Forelimb muscle (tissue), 1 donor: ENCODE measurements around the gene OR52E4. TPM values are rescaled to one million over a fixed set of nuclear protein-coding genes. Genes with fewer than 3 reads are reported as not detected.

Experiments
- DNase-seq: peaks from one replicate; pipeline ENCODE4 v3.0.0-alpha.2; 2013; ENCODE audit warnings: low read depth
- polyA plus RNA-seq: library from polyadenylated mRNA; unstranded; fragments of 120-200 nt; gene quantifications from one replicate; pipeline ENCODE4 v1.2.1, GENCODE V29; 2013; ENCODE audit not compliant: insufficient read length

The OR52E4 gene
- polyA plus RNA-seq, 1 donor, result not detected

- no peak for DNase-seq
These were observed 49.3 kb downstream of the OR52E4 start for GRCh38 chr11:5929571-5930368.

- DNase-seq, result no peak
These were observed 50.2 kb downstream of the OR52E4 start for GRCh38 chr11:5930614-5931013.

- no peak for DNase-seq
These were observed 50.6 kb downstream of the OR52E4 start for GRCh38 chr11:5931061-5931460.

GRCh38 chr11:5932671-5933070, 52.2 kb downstream of the OR52E4 start:
- DNase-seq, result no peak

GRCh38 chr11:5933116-5933515, 52.7 kb downstream of the OR52E4 start:
- DNase-seq, result no peak

Other genes starting within 250 kb of the OR52E4 start
- gene TRIM5, start 195.6 kb upstream of the OR52E4 start, polyA plus RNA-seq, result 11.4 TPM
- gene TRIM22, start 190.8 kb upstream of the OR52E4 start, polyA plus RNA-seq, result 8.1 TPM
- gene OR56B1, start 144.2 kb upstream of the OR52E4 start, polyA plus RNA-seq, result not detected
- not detected for gene OR52N4, start 126.4 kb upstream of the OR52E4 start, polyA plus RNA-seq
- not detected for gene OR52N5, start 97.3 kb upstream of the OR52E4 start, polyA plus RNA-seq
- not detected for gene OR52N1, start 89.4 kb upstream of the OR52E4 start, polyA plus RNA-seq
- gene OR52N2, start 71.7 kb upstream of the OR52E4 start, polyA plus RNA-seq, result not detected
- not detected for gene OR52E6, start 38.7 kb upstream of the OR52E4 start, polyA plus RNA-seq
- gene OR52E8, start 22.9 kb upstream of the OR52E4 start, polyA plus RNA-seq, result not detected
- gene OR52E5, start 12.6 kb downstream of the OR52E4 start, polyA plus RNA-seq, result not detected
- gene OR56A3, start 61.6 kb downstream of the OR52E4 start, polyA plus RNA-seq, result not detected
- gene OR56A5, start 87.9 kb downstream of the OR52E4 start, polyA plus RNA-seq, result not detected
- not detected for gene OR52L1, start 106.4 kb downstream of the OR52E4 start, polyA plus RNA-seq
- not detected for gene OR56A4, start 126.3 kb downstream of the OR52E4 start, polyA plus RNA-seq
- gene OR56A1, start 150.1 kb downstream of the OR52E4 start, polyA plus RNA-seq, result not detected
- gene OR56B4, start 227.1 kb downstream of the OR52E4 start, polyA plus RNA-seq, result not detected